Ascending aorta (tissue), 2 donors: ENCODE results near the gene C1QBP. TPM values are rescaled to one million over a fixed set of nuclear protein-coding genes. Genes with fewer than 3 reads are reported as not detected.

Experiments used
- DNase-seq, 2 donors: peaks; one replicate each; pipeline ENCODE4 v3.0.0-alpha.2; 2019; ENCODE audit warnings: low spot score in 2 of 2
- H3K27ac ChIP-seq, 2 donors: fragments of 200-600 bp; sonication (generic); one replicate each; pipeline ENCODE4 v1.5.1; 2016 to 2017; ENCODE audit warnings: mild to moderate bottlenecking in 1 of 2
- H3K27me3 ChIP-seq: fragments of 200-600 bp; sonication (generic); one replicate; pipeline ENCODE4 v1.5.1; 2017
- H3K36me3 ChIP-seq, 2 donors: fragments of 200-600 bp; sonication (generic); one replicate each; pipeline ENCODE4 v1.5.1; 2016
- H3K4me1 ChIP-seq, 2 donors: fragments of 200-600 bp; sonication (generic); one replicate each; pipeline ENCODE4 v1.5.1; 2016 to 2017; ENCODE audit warnings: mild to moderate bottlenecking in 1 of 2
- H3K4me3 ChIP-seq, 2 donors: fragments of 200-600 bp; sonication (generic); one replicate each; pipeline ENCODE4 v1.5.1; 2016 to 2017; ENCODE audit warnings: mild to moderate bottlenecking in 1 of 2
- H3K9me3 ChIP-seq, 2 donors: fragments of 200-600 bp; sonication (generic); one replicate each; pipeline ENCODE4 v1.5.1; 2016
- intact Hi-C: fragments of 100-400 bp; cut with DNase I; formaldehyde crosslinking; loops from one replicate; pipeline ENCODE4 v1.15.1; 2023
- total RNA-seq: library from RNA; depleted of rRNA; stranded (reverse); fragments of >200 nt; gene quantifications from one replicate; pipeline ENCODE4 v1.1.0, GENCODE V29; 2016
- TF ChIP-seq, protein P1 (sequence below), 3 experiments: fragments of 200-600 bp in 2 of 3; fragments of 450-650 bp in 1 of 3; sonication (generic) in 2 of 3; IDR thresholded peaks; one replicate each; pipeline ENCODE4 v1.5.1; 2016 to 2019; ENCODE audit warnings: antibody characterized with exemption in 3 of 3, mild to moderate bottlenecking in 1 of 3, moderate library complexity in 1 of 3

The C1QBP gene
- total RNA-seq, 1 donor from 2014 or later = 152 TPM

DNA sequence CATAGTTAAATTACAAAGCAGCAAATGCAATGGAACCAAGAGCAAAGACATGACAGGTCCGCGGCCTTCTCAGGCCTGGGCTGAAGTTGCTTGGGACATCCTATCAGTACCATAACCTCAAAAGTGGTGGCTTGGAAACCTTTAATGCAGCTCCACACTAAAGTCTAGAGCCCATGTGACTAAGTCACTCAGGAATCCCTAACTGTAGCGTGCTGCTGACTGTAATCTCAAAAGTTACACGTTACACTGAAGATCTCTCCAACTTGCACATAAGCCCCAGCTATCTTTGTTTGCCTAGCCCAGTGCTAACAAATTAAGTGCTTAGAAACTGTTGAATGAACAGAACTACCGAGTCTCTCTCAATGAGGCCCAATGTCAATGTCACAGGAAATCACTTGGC is 47.3 kb downstream of the C1QBP start:
- intact Hi-C loops = no loop called here
- TF ChIP-seq, protein P1, sequence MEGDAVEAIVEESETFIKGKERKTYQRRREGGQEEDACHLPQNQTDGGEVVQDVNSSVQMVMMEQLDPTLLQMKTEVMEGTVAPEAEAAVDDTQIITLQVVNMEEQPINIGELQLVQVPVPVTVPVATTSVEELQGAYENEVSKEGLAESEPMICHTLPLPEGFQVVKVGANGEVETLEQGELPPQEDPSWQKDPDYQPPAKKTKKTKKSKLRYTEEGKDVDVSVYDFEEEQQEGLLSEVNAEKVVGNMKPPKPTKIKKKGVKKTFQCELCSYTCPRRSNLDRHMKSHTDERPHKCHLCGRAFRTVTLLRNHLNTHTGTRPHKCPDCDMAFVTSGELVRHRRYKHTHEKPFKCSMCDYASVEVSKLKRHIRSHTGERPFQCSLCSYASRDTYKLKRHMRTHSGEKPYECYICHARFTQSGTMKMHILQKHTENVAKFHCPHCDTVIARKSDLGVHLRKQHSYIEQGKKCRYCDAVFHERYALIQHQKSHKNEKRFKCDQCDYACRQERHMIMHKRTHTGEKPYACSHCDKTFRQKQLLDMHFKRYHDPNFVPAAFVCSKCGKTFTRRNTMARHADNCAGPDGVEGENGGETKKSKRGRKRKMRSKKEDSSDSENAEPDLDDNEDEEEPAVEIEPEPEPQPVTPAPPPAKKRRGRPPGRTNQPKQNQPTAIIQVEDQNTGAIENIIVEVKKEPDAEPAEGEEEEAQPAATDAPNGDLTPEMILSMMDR (IDR thresholded peaks at IDR 0.05) = no peak
- peaks cover 69 to 91% of the 10 kb centered on the region in 2 donors for H3K36me3 ChIP-seq

More for the DNA sequence above, 47.3 kb downstream of the C1QBP start:
- no peaks in the 10 kb centered on the region for H3K4me1 ChIP-seq
- no peak for DNase-seq
- H3K27ac ChIP-seq = no peak overlapping the region
- H3K4me3 ChIP-seq = no peak overlapping the region
- H3K9me3 ChIP-seq = no peaks in the 10 kb centered on the region
- no peaks in the 10 kb centered on the region for H3K27me3 ChIP-seq

Other genes with a start within 250 kb of the C1QBP start
- 0.21 TPM for gene ZNF594, start 247.3 kb downstream of the C1QBP start, total RNA-seq
- 0.21 TPM for gene SCIMP, start 204.3 kb downstream of the C1QBP start, total RNA-seq
- 9.3 TPM for gene RABEP1, start 156.9 kb downstream of the C1QBP start, total RNA-seq
- 102 TPM for gene NUP88, start 19.5 kb downstream of the C1QBP start, total RNA-seq
- 6.4 TPM for gene RPAIN, start 19.0 kb downstream of the C1QBP start, total RNA-seq
- gene DHX33, start 29.8 kb upstream of the C1QBP start, total RNA-seq = 9.0 TPM
- 7.5 TPM for gene DERL2, start 47.0 kb upstream of the C1QBP start, total RNA-seq
- 17.5 TPM for gene MIS12, start 47.4 kb upstream of the C1QBP start, total RNA-seq
- 67.7 TPM for gene NLRP1, start 145.4 kb upstream of the C1QBP start, total RNA-seq